ENCODE data around the gene SERPINB5. TPM values are rescaled to one million over a fixed set of nuclear protein-coding genes. Genes with fewer than 3 reads are reported as not detected.

SERPINB5 gene
- total and polyA plus RNA-seq, 9 donors: 0.02 to 0.31 (median 0.23) TPM; not detected in 6

GRCh38 chr18:63551769-63552168, 75.0 kb downstream of the SERPINB5 start:
- Histone ChIP-seq H3K4me3 (no peak overlapping the region), H3K27me3 (no peaks in the 10 kb centered on the region), H3K27ac (no peak overlapping the region), H3K36me3 (no peaks in the 10 kb centered on the region), H3K9me3 (no peaks in the 10 kb centered on the region), H3K4me1 (ENCODE audit: insufficient read depth) (no peaks in the 10 kb centered on the region)
- intact Hi-C loops (cut with DNase I): no loop called here
- TF ChIP-seq CTCF (IDR thresholded peaks at IDR 0.05): no peak
- TF ChIP-seq POLR2A (IDR thresholded peaks at IDR 0.05): no peak
- no peak for TF ChIP-seq EP300 (IDR thresholded peaks at IDR 0.05)
- DNase-seq: no peak
- WGBS, 3 donors: 67 to 88% (median 83%) methylated on average over 3 of the region's 3 CpGs

- no peak overlapping the region for H3K27ac ChIP-seq
- TF ChIP-seq EP300 (IDR thresholded peaks at IDR 0.05) (no peak), POLR2A (IDR thresholded peaks at IDR 0.05) (no peak), CTCF (IDR thresholded peaks at IDR 0.05) (no peak)
- no peaks in the 10 kb centered on the region for H3K9me3 ChIP-seq
- intact Hi-C loops (cut with DNase I): no loop called here
- no peak overlapping the region for H3K4me3 ChIP-seq
- no peaks in the 10 kb centered on the region for H3K36me3 ChIP-seq
- no peak for DNase-seq
- no peaks in the 10 kb centered on the region for H3K27me3 ChIP-seq
- H3K4me1 ChIP-seq (ENCODE audit: insufficient read depth): no peaks in the 10 kb centered on the region
- WGBS, 3 donors: 91 to 93% (median 92%) methylated on average over 2 of the region's 2 CpGs
Measured at GRCh38 chr18:63552581-63552980, 75.8 kb downstream of the SERPINB5 start.

GRCh38 chr18:63553081-63553480, 76.3 kb downstream of the SERPINB5 start:
- no peaks in the 10 kb centered on the region for H3K27me3 ChIP-seq
- no peak for DNase-seq
- H3K9me3 ChIP-seq: no peaks in the 10 kb centered on the region
- no peak overlapping the region for H3K4me3 ChIP-seq
- intact Hi-C loops (cut with DNase I): no loop called here
- H3K27ac ChIP-seq: no peak overlapping the region
- H3K4me1 ChIP-seq (ENCODE audit: insufficient read depth): no peaks in the 10 kb centered on the region
- WGBS, 3 donors: 0 to 2% (median 0%) methylated on average over 1 of the region's 1 CpG
- no peak for TF ChIP-seq CTCF (IDR thresholded peaks at IDR 0.05)
- TF ChIP-seq POLR2A (IDR thresholded peaks at IDR 0.05): no peak
- TF ChIP-seq EP300 (IDR thresholded peaks at IDR 0.05): no peak
- H3K36me3 ChIP-seq: no peaks in the 10 kb centered on the region

Other genes starting within 250 kb of the SERPINB5 start
- gene BCL2, start 157.2 kb upstream of the SERPINB5 start, total RNA-seq: 10 to 100 TPM; 32.6 to 43.9 (median 36.8) TPM
- 10 to 100 TPM; 13.7 to 24.0 TPM for gene BCL2, start 157.2 kb upstream of the SERPINB5 start, polyA plus RNA-seq
- gene KDSR, start 109.8 kb upstream of the SERPINB5 start, total RNA-seq: 10 to 100 TPM; 25.8 to 70.1 (median 62.6) TPM
- gene KDSR, start 109.8 kb upstream of the SERPINB5 start, polyA plus RNA-seq: 10 to 100 TPM; 27.8 to 52.3 TPM
- 10 to 100 TPM; 20.7 to 43.4 (median 36.2) TPM for gene VPS4B, start 54.5 kb upstream of the SERPINB5 start, total RNA-seq
- 10 to 100 TPM; 18.6 to 27.5 TPM for gene VPS4B, start 54.5 kb upstream of the SERPINB5 start, polyA plus RNA-seq
- gene SERPINB12, start 65.4 kb downstream of the SERPINB5 start, total RNA-seq: not detected
- gene SERPINB12, start 65.4 kb downstream of the SERPINB5 start, polyA plus RNA-seq: not detected
- gene SERPINB13, start 110.4 kb downstream of the SERPINB5 start, total RNA-seq: under 1 TPM in 1 of 7 donors, not detected in 6; 0.46 TPM
- not detected for gene SERPINB13, start 110.4 kb downstream of the SERPINB5 start, polyA plus RNA-seq
- not detected for gene SERPINB4, start 167.3 kb downstream of the SERPINB5 start, total RNA-seq
- gene SERPINB4, start 167.3 kb downstream of the SERPINB5 start, polyA plus RNA-seq: under 1 TPM in 1 of 2 donors, not detected in 1; 0.10 TPM
- under 1 TPM in 1 of 7 donors, not detected in 6; 0.23 TPM for gene SERPINB3, start 184.9 kb downstream of the SERPINB5 start, total RNA-seq
- under 1 TPM in 1 of 2 donors, not detected in 1; 0.05 TPM for gene SERPINB3, start 184.9 kb downstream of the SERPINB5 start, polyA plus RNA-seq
- gene SERPINB11, start 226.0 kb downstream of the SERPINB5 start, total RNA-seq: not detected
- gene SERPINB11, start 226.0 kb downstream of the SERPINB5 start, polyA plus RNA-seq: not detected

Data from ovary (tissue), 9 donors.